ENCODE results near the gene ST8SIA4. TPM values are rescaled to one million over a fixed set of nuclear protein-coding genes. Genes with fewer than 3 reads are reported as not detected.

ST8SIA4 gene
- total and polyA plus RNA-seq, 2 donors (not counting 3 experiments of a cell fraction or from before 2014, with no cell fraction given) = 4.5 to 25.0 TPM

GRCh38 chr5:100913298-100913697, 10.2 kb upstream of the ST8SIA4 start:
- intact Hi-C loops (cut with micrococcal nuclease) = no loop called here
- H3K27me3 ChIP-seq (ENCODE audit: control insufficient read depth in 2 of 2, insufficient read depth in 2 of 2, low read length in 2 of 2) = no peaks in the 10 kb centered on the region
- FAIRE-seq (no peak), DNase-seq (ENCODE audit: low read depth, low spot score) (no peak)
- H3K4me3 ChIP-seq (replicated peaks in 1 of 3; ENCODE audit: insufficient read depth in 1 of 3, low read depth in 1 of 3, low read length in 3 of 3) = no peak overlapping the region
- no peaks in the 10 kb centered on the region for H3K9me1 ChIP-seq (replicated peaks; ENCODE audit: control insufficient read depth, extremely low read depth, insufficient read depth, low read length)
- no peaks in the 10 kb centered on the region for H3K36me3 ChIP-seq (ENCODE audit: control insufficient read depth in 2 of 2, extremely low read depth in 1 of 2, insufficient read depth in 2 of 2, low read length in 2 of 2)
- CTCF ChIA-PET = interaction anchor here (2.1 kb wide), 1 partner anchor 10 kb away, joined by 10 read pairs; the partner anchor contains the start of gene ST8SIA4
- POLR2A ChIA-PET = no interaction called here
- H4K20me1 ChIP-seq (replicated peaks; ENCODE audit: control insufficient read depth, extremely low read depth, insufficient read depth, low read length) = no peaks in the 10 kb centered on the region
- no peaks in the 10 kb centered on the region for H3K79me2 ChIP-seq (ENCODE audit: control insufficient read depth, insufficient read depth, low read length)
- H3K9ac ChIP-seq (replicated peaks; ENCODE audit: extremely low read depth, insufficient read depth, low read length) = no peak overlapping the region
- no peak overlapping the region for H3K4me2 ChIP-seq (ENCODE audit: insufficient read depth, low read length)
- dilution Hi-C loops (cut with MboI; ENCODE audit: extremely low pct_ligation_motif_present, low sequenced_read_pairs) = no loop called here
- H3K4me1 ChIP-seq (ENCODE audit: control insufficient read depth, extremely low read depth, insufficient read depth, low read length) = no peaks in the 10 kb centered on the region
- H2AFZ ChIP-seq (ENCODE audit: low read depth, low read length) = no peak overlapping the region
- no TSS peak for BruUV-seq (replicated peaks)
- no peak overlapping the region for H3K27ac ChIP-seq (ENCODE audit: insufficient read depth, low read depth, low read length)
- no peaks in the 10 kb centered on the region for H3K9me3 ChIP-seq (replicated peaks; ENCODE audit: control insufficient read depth, insufficient read depth, low read length)
- TF ChIP-seq EZH2 (IDR thresholded peaks at IDR 0.05; ENCODE audit: borderline replicate concordance, low read depth, low read length, severe bottlenecking) (no peak), MYC (IDR thresholded peaks at IDR 0.05; ENCODE audit: low read depth, low read length) (no peak), FOS (IDR thresholded peaks at IDR 0.05; ENCODE audit: borderline replicate concordance, insufficient read depth, low read length) (no peak), POLR2A (IDR thresholded peaks at IDR 0.05; ENCODE audit: low read depth, low read length) (no peak)

DNA sequence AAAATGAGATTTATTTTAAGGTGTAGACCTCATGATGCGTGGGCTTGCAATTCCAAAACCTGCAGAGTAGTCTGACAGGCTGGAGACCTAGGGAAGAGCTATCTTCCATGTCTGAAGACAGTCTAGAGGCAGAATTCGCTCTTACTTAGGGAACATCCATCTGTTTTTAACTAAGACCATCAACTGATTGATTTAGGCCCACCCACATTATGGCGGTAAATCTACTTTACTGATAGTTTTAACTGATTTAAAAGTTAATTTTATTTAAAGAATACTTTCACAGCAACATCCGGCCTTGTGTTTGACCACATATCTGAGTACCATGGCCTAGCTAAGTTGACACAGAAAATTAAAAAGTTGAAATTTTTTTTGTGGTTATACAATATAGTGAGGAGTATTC, 6.0 kb upstream of the ST8SIA4 start:
- dilution Hi-C loops (cut with MboI; ENCODE audit: extremely low pct_ligation_motif_present, low sequenced_read_pairs) = no loop called here
- intact Hi-C loops (cut with micrococcal nuclease) = no loop called here

More for the DNA sequence above, 6.0 kb upstream of the ST8SIA4 start:
- no peaks in the 10 kb centered on the region for H3K27me3 ChIP-seq (ENCODE audit: control insufficient read depth in 2 of 2, insufficient read depth in 2 of 2, low read length in 2 of 2)
- ChIA-PET CTCF (interaction anchor here (1.1 kb wide), 1 partner anchor 67 kb away, joined by 3 read pairs; no protein-coding TSS in a partner anchor), POLR2A (no interaction called here)
- no peaks in the 10 kb centered on the region for H3K36me3 ChIP-seq (ENCODE audit: control insufficient read depth in 2 of 2, extremely low read depth in 1 of 2, insufficient read depth in 2 of 2, low read length in 2 of 2)
- H3K4me3 ChIP-seq (replicated peaks in 1 of 3; ENCODE audit: insufficient read depth in 1 of 3, low read depth in 1 of 3, low read length in 3 of 3) = no peak overlapping the region
- no peak overlapping the region for H3K27ac ChIP-seq (ENCODE audit: insufficient read depth, low read depth, low read length)
- BruUV-seq (replicated peaks) = no TSS peak
- H3K4me2 ChIP-seq (ENCODE audit: insufficient read depth, low read length) = no peak overlapping the region
- H3K79me2 ChIP-seq (ENCODE audit: control insufficient read depth, insufficient read depth, low read length) = no peaks in the 10 kb centered on the region
- FAIRE-seq (no peak), DNase-seq (ENCODE audit: low read depth, low spot score) (no peak)
- H3K9ac ChIP-seq (replicated peaks; ENCODE audit: extremely low read depth, insufficient read depth, low read length) = no peak overlapping the region
- no peaks in the 10 kb centered on the region for H3K9me3 ChIP-seq (replicated peaks; ENCODE audit: control insufficient read depth, insufficient read depth, low read length)
- no peak overlapping the region for H2AFZ ChIP-seq (ENCODE audit: low read depth, low read length)
- H3K9me1 ChIP-seq (replicated peaks; ENCODE audit: control insufficient read depth, extremely low read depth, insufficient read depth, low read length) = no peaks in the 10 kb centered on the region
- peaks cover 6% of the 10 kb centered on the region for H3K4me1 ChIP-seq (ENCODE audit: control insufficient read depth, extremely low read depth, insufficient read depth, low read length)
- TF ChIP-seq POLR2A (IDR thresholded peaks at IDR 0.05; ENCODE audit: low read depth, low read length) (no peak), FOS (IDR thresholded peaks at IDR 0.05; ENCODE audit: borderline replicate concordance, insufficient read depth, low read length) (no peak), CTCF (IDR thresholded peaks at IDR 0.05; ENCODE audit: extremely low read depth in 1 of 2, insufficient read depth in 1 of 2, low read depth in 1 of 2, low read length in 2 of 2) (no peak), GATA2 (IDR thresholded peaks at IDR 0.05; ENCODE audit: insufficient read depth, insufficient read length, low read depth, low read length) (no peak), JUN (IDR thresholded peaks at IDR 0.05; ENCODE audit: borderline replicate concordance, insufficient read depth, insufficient read length, low read depth) (no peak), EZH2 (IDR thresholded peaks at IDR 0.05; ENCODE audit: borderline replicate concordance, low read depth, low read length, severe bottlenecking) (no peak), MYC (IDR thresholded peaks at IDR 0.05; ENCODE audit: low read depth, low read length) (no peak), MAX (IDR thresholded peaks at IDR 0.05; ENCODE audit: insufficient read depth, insufficient read length) (no peak), POLR2AphosphoS5 (IDR thresholded peaks at IDR 0.05; ENCODE audit: insufficient read depth, low read depth, low read length) (no peak)
- H4K20me1 ChIP-seq (replicated peaks; ENCODE audit: control insufficient read depth, extremely low read depth, insufficient read depth, low read length) = no peaks in the 10 kb centered on the region

All from endothelial cell of umbilical vein (primary cell).